ENCODE measurements around the gene RGS7. TPM values are rescaled to one million over a fixed set of nuclear protein-coding genes. Genes with fewer than 3 reads are reported as not detected.

RGS7 gene
- polyA plus RNA-seq, 4 donors: 0.15 to 0.74 TPM; not detected in 2

GRCh38 chr1:241136389-241136788 lies 220.6 kb downstream of the RGS7 start:
- 75 to 87% (median 79%) methylated on average over 6 of the region's 6 CpGs for WGBS, 3 donors
- peaks cover 0 to 4% of the 10 kb centered on the region in 2 donors for H3K9me3 ChIP-seq (ENCODE audit: control insufficient read depth in 2 of 2, insufficient read depth in 1 of 2, low read depth in 1 of 2, low read length in 1 of 2)
- FAIRE-seq (no peak), DNase-seq (no peak)
- H3K27ac ChIP-seq (ENCODE audit: low read depth in 1 of 3, low read length in 2 of 3): no peak overlapping the region
- H3K4me1 ChIP-seq (ENCODE audit: control insufficient read depth in 3 of 3, insufficient read depth in 2 of 3, low read depth in 1 of 3, low read length in 2 of 3): peaks cover 0 to 8% (median 0%) of the 10 kb centered on the region in 3 donors
- H3K27me3 ChIP-seq (ENCODE audit: control insufficient read depth in 3 of 3, insufficient read depth in 3 of 3, low read length in 3 of 3): no peaks in the 10 kb centered on the region
- H3K4me3 ChIP-seq (ENCODE audit: low read depth in 1 of 3, low read length in 3 of 3): no peak overlapping the region
- H3K36me3 ChIP-seq (ENCODE audit: control insufficient read depth in 3 of 3, insufficient read depth in 2 of 3, low read depth in 1 of 3, low read length in 3 of 3): no peaks in the 10 kb centered on the region

- WGBS, 3 donors: 72 to 83% (median 74%) methylated on average over 5 of the region's 5 CpGs
These were observed 225.3 kb downstream of the RGS7 start for GRCh38 chr1:241131636-241132194.

GRCh38 chr1:241130881-241131280 lies 226.1 kb downstream of the RGS7 start:
- Histone ChIP-seq H3K9me3 (ENCODE audit: control insufficient read depth in 2 of 2, insufficient read depth in 1 of 2, low read depth in 1 of 2, low read length in 1 of 2) (no peaks in the 10 kb centered on the region), H3K27ac (ENCODE audit: low read depth in 1 of 3, low read length in 2 of 3) (no peak overlapping the region), H3K4me1 (ENCODE audit: control insufficient read depth in 3 of 3, insufficient read depth in 2 of 3, low read depth in 1 of 3, low read length in 2 of 3) (no peaks in the 10 kb centered on the region), H3K36me3 (ENCODE audit: control insufficient read depth in 3 of 3, insufficient read depth in 2 of 3, low read depth in 1 of 3, low read length in 3 of 3) (no peaks in the 10 kb centered on the region), H3K4me3 (ENCODE audit: low read depth in 1 of 3, low read length in 3 of 3) (no peak overlapping the region), H3K27me3 (ENCODE audit: control insufficient read depth in 3 of 3, insufficient read depth in 3 of 3, low read length in 3 of 3) (no peaks in the 10 kb centered on the region)
- DNase-seq (no peak), FAIRE-seq (no peak)
- WGBS, 3 donors: 79 to 93% (median 93%) methylated on average over 3 of the region's 3 CpGs

More at GRCh38 chr1:241131636-241132194, 225.3 kb downstream of the RGS7 start:
- Histone ChIP-seq H3K4me3 (ENCODE audit: low read depth in 1 of 3, low read length in 3 of 3) (no peak overlapping the region), H3K27me3 (ENCODE audit: control insufficient read depth in 3 of 3, insufficient read depth in 3 of 3, low read length in 3 of 3) (no peaks in the 10 kb centered on the region), H3K4me1 (ENCODE audit: control insufficient read depth in 3 of 3, insufficient read depth in 2 of 3, low read depth in 1 of 3, low read length in 2 of 3) (no peaks in the 10 kb centered on the region), H3K9me3 (ENCODE audit: control insufficient read depth in 2 of 2, insufficient read depth in 1 of 2, low read depth in 1 of 2, low read length in 1 of 2) (no peaks in the 10 kb centered on the region), H3K27ac (ENCODE audit: low read depth in 1 of 3, low read length in 2 of 3) (no peak overlapping the region), H3K36me3 (ENCODE audit: control insufficient read depth in 3 of 3, insufficient read depth in 2 of 3, low read depth in 1 of 3, low read length in 3 of 3) (no peaks in the 10 kb centered on the region)
- DNase-seq (no peak), FAIRE-seq (no peak)

- FAIRE-seq (no peak), DNase-seq (no peak)
- no peaks in the 10 kb centered on the region for H3K9me3 ChIP-seq (ENCODE audit: control insufficient read depth in 2 of 2, insufficient read depth in 1 of 2, low read depth in 1 of 2, low read length in 1 of 2)
- 60 to 73% (median 61%) methylated on average over 11 of the region's 11 CpGs for WGBS, 3 donors
- H3K36me3 ChIP-seq (ENCODE audit: control insufficient read depth in 3 of 3, insufficient read depth in 2 of 3, low read depth in 1 of 3, low read length in 3 of 3): no peaks in the 10 kb centered on the region
- no peaks in the 10 kb centered on the region for H3K4me1 ChIP-seq (ENCODE audit: control insufficient read depth in 3 of 3, insufficient read depth in 2 of 3, low read depth in 1 of 3, low read length in 2 of 3)
- no peak overlapping the region for H3K27ac ChIP-seq (ENCODE audit: low read depth in 1 of 3, low read length in 2 of 3)
- H3K27me3 ChIP-seq (ENCODE audit: control insufficient read depth in 3 of 3, insufficient read depth in 3 of 3, low read length in 3 of 3): no peaks in the 10 kb centered on the region
- H3K4me3 ChIP-seq (ENCODE audit: low read depth in 1 of 3, low read length in 3 of 3): no peak overlapping the region
These were observed 227.6 kb downstream of the RGS7 start for GRCh38 chr1:241129207-241129960.

GRCh38 chr1:241125286-241125685 lies 231.7 kb downstream of the RGS7 start:
- DNase-seq: no peak
- Histone ChIP-seq H3K36me3 (ENCODE audit: control insufficient read depth in 3 of 3, insufficient read depth in 2 of 3, low read depth in 1 of 3, low read length in 3 of 3) (no peaks in the 10 kb centered on the region), H3K4me1 (ENCODE audit: control insufficient read depth in 3 of 3, insufficient read depth in 2 of 3, low read depth in 1 of 3, low read length in 2 of 3) (no peaks in the 10 kb centered on the region), H3K27me3 (ENCODE audit: control insufficient read depth in 3 of 3, insufficient read depth in 3 of 3, low read length in 3 of 3) (no peaks in the 10 kb centered on the region), H3K9me3 (ENCODE audit: control insufficient read depth in 2 of 2, insufficient read depth in 1 of 2, low read depth in 1 of 2, low read length in 1 of 2) (no peaks in the 10 kb centered on the region), H3K27ac (ENCODE audit: low read depth in 1 of 3, low read length in 2 of 3) (no peak overlapping the region), H3K4me3 (ENCODE audit: low read depth in 1 of 3, low read length in 3 of 3) (no peak overlapping the region)
- 87 to 94% (median 90%) methylated on average over 2 of the region's 2 CpGs for WGBS, 3 donors
- no peak for FAIRE-seq

GRCh38 chr1:241118049-241118448 lies 239.0 kb downstream of the RGS7 start:
- FAIRE-seq (no peak), DNase-seq (no peak)
- 56 to 77% (median 71%) methylated on average over 3 of the region's 3 CpGs for WGBS, 3 donors
- H3K4me3 ChIP-seq (ENCODE audit: low read depth in 1 of 3, low read length in 3 of 3): no peak overlapping the region
- no peaks in the 10 kb centered on the region for H3K27me3 ChIP-seq (ENCODE audit: control insufficient read depth in 3 of 3, insufficient read depth in 3 of 3, low read length in 3 of 3)
- H3K27ac ChIP-seq (ENCODE audit: low read depth in 1 of 3, low read length in 2 of 3): no peak overlapping the region
- H3K36me3 ChIP-seq (ENCODE audit: control insufficient read depth in 3 of 3, insufficient read depth in 2 of 3, low read depth in 1 of 3, low read length in 3 of 3): no peaks in the 10 kb centered on the region
- H3K9me3 ChIP-seq (ENCODE audit: control insufficient read depth in 2 of 2, insufficient read depth in 1 of 2, low read depth in 1 of 2, low read length in 1 of 2): no peaks in the 10 kb centered on the region
- no peaks in the 10 kb centered on the region for H3K4me1 ChIP-seq (ENCODE audit: control insufficient read depth in 3 of 3, insufficient read depth in 2 of 3, low read depth in 1 of 3, low read length in 2 of 3)

- Histone ChIP-seq H3K9me3 (ENCODE audit: control insufficient read depth in 2 of 2, insufficient read depth in 1 of 2, low read depth in 1 of 2, low read length in 1 of 2) (no peaks in the 10 kb centered on the region), H3K36me3 (ENCODE audit: control insufficient read depth in 3 of 3, insufficient read depth in 2 of 3, low read depth in 1 of 3, low read length in 3 of 3) (no peaks in the 10 kb centered on the region), H3K27ac (ENCODE audit: low read depth in 1 of 3, low read length in 2 of 3) (no peak overlapping the region), H3K4me1 (ENCODE audit: control insufficient read depth in 3 of 3, insufficient read depth in 2 of 3, low read depth in 1 of 3, low read length in 2 of 3) (no peaks in the 10 kb centered on the region), H3K27me3 (ENCODE audit: control insufficient read depth in 3 of 3, insufficient read depth in 3 of 3, low read length in 3 of 3) (no peaks in the 10 kb centered on the region), H3K4me3 (ENCODE audit: low read depth in 1 of 3, low read length in 3 of 3) (no peak overlapping the region)
- DNase-seq (no peak), FAIRE-seq (no peak)
- 73 to 87% (median 83%) methylated on average over 5 of the region's 5 CpGs for WGBS, 3 donors
These were observed 241.2 kb downstream of the RGS7 start for GRCh38 chr1:241115784-241116183.

GRCh38 chr1:241114699-241115233 lies 242.2 kb downstream of the RGS7 start:
- Histone ChIP-seq H3K4me1 (ENCODE audit: control insufficient read depth in 3 of 3, insufficient read depth in 2 of 3, low read depth in 1 of 3, low read length in 2 of 3) (no peaks in the 10 kb centered on the region), H3K27ac (ENCODE audit: low read depth in 1 of 3, low read length in 2 of 3) (no peak overlapping the region), H3K27me3 (ENCODE audit: control insufficient read depth in 3 of 3, insufficient read depth in 3 of 3, low read length in 3 of 3) (no peaks in the 10 kb centered on the region), H3K36me3 (ENCODE audit: control insufficient read depth in 3 of 3, insufficient read depth in 2 of 3, low read depth in 1 of 3, low read length in 3 of 3) (no peaks in the 10 kb centered on the region), H3K9me3 (ENCODE audit: control insufficient read depth in 2 of 2, insufficient read depth in 1 of 2, low read depth in 1 of 2, low read length in 1 of 2) (no peaks in the 10 kb centered on the region), H3K4me3 (ENCODE audit: low read depth in 1 of 3, low read length in 3 of 3) (no peak overlapping the region)
- DNase-seq (no peak), FAIRE-seq (no peak)
- WGBS, 3 donors: 62 to 82% (median 70%) methylated on average over 1 of the region's 1 CpG

Measured in small intestine (tissue), 7 donors.